ENCODE results near the gene ZNF385D.

ZNF385D gene

GRCh38 chr3:21462141-21462540 is 288.9 kb downstream of the ZNF385D start:
- ChIA-PET POLR2A (no interaction called here), CTCF (interaction anchor here (1.2 kb wide), 1 partner anchor 22 kb away, joined by 3 read pairs; no protein-coding TSS in a partner anchor)
- TF ChIP-seq ZNF384 (IDR thresholded peaks at IDR 0.05) (no peak), FOXK2 (IDR thresholded peaks at IDR 0.05) (no peak), PKNOX1 (IDR thresholded peaks at IDR 0.05) (no peak), L3MBTL2 (conservative IDR thresholded peaks at IDR 0.05) (no peak), NFRKB (IDR thresholded peaks at IDR 0.05) (no peak), FOXA1 (IDR thresholded peaks at IDR 0.05) (no peak), ELF4 (IDR thresholded peaks at IDR 0.05) (no peak), CTBP1 (IDR thresholded peaks at IDR 0.05; ENCODE audit: borderline replicate concordance) (no peak), HDGF (IDR thresholded peaks at IDR 0.05; ENCODE audit: borderline replicate concordance) (no peak), ARNT (IDR thresholded peaks at IDR 0.05) (no peak), SP1 (IDR thresholded peaks at IDR 0.05) (no peak), SUZ12 (IDR thresholded peaks at IDR 0.05) (no peak), LEF1 (IDR thresholded peaks at IDR 0.05; ENCODE audit: borderline replicate concordance) (no peak), TARDBP (IDR thresholded peaks at IDR 0.05) (no peak), FOXM1 (IDR thresholded peaks at IDR 0.05; ENCODE audit: borderline replicate concordance) (no peak), BHLHE40 (IDR thresholded peaks at IDR 0.05; ENCODE audit: borderline replicate concordance) (no peak)
- no peak for DNase-seq (ENCODE audit: extremely low spot score)

DNA sequence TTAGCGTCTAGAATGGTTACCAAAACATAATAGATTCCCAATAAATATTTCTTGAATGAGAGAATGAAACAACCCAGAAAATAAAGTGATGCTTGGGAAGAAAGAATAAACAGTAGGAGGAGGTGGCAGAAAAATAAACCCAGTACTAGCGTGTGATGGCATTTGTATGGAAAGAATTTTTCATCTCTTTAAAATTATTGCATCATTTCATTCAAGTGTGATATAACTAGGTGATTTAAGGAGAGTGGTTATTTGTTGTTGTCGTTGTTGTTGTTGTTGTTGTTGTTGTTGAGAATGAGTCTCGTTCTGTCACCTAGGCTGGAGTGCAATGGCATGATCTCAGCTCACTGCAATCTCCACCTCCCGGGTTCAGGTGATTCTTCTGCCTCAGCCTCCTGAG is 293.9 kb downstream of the ZNF385D start:
- CTCF ChIA-PET, result no interaction called here
- TF ChIP-seq CTBP1 (IDR thresholded peaks at IDR 0.05; ENCODE audit: borderline replicate concordance) (no peak), L3MBTL2 (conservative IDR thresholded peaks at IDR 0.05) (no peak), BHLHE40 (IDR thresholded peaks at IDR 0.05; ENCODE audit: borderline replicate concordance) (no peak), TARDBP (IDR thresholded peaks at IDR 0.05) (no peak), FOXA1 (IDR thresholded peaks at IDR 0.05) (no peak), NFRKB (IDR thresholded peaks at IDR 0.05) (no peak), ZNF384 (IDR thresholded peaks at IDR 0.05) (no peak), SUZ12 (IDR thresholded peaks at IDR 0.05) (no peak), ELF4 (IDR thresholded peaks at IDR 0.05) (no peak), SP1 (IDR thresholded peaks at IDR 0.05) (no peak), HDGF (IDR thresholded peaks at IDR 0.05; ENCODE audit: borderline replicate concordance) (no peak), FOXK2 (IDR thresholded peaks at IDR 0.05) (no peak), LEF1 (IDR thresholded peaks at IDR 0.05; ENCODE audit: borderline replicate concordance) (no peak), PKNOX1 (IDR thresholded peaks at IDR 0.05) (no peak), FOXM1 (IDR thresholded peaks at IDR 0.05; ENCODE audit: borderline replicate concordance) (no peak), ARNT (IDR thresholded peaks at IDR 0.05) (no peak)

DNA sequence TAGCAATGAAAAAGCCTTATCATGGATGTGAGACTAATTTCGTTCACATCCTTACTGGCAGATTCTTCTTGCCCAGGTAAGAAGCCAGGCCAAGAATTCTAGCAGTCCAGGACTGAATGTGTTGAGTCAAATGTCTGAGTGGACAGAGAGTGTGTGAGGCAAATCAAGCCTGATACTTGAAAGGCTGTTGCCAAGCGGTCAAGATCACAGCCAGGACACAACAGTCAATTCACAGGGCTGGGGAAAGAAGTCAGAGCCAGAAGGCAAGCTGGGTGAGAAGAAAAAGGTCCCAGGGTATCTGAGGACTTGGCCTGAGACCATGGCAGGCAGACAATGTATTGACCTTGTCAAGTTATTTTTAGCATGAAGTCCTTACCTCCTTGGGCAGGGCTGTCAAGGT is 301.3 kb downstream of the ZNF385D start:
- ChIA-PET CTCF (no interaction called here), POLR2A (no interaction called here)
- TF ChIP-seq BHLHE40 (IDR thresholded peaks at IDR 0.05; ENCODE audit: borderline replicate concordance) (no peak), ELF4 (IDR thresholded peaks at IDR 0.05) (no peak), CTBP1 (IDR thresholded peaks at IDR 0.05; ENCODE audit: borderline replicate concordance) (no peak), LEF1 (IDR thresholded peaks at IDR 0.05; ENCODE audit: borderline replicate concordance) (no peak), SUZ12 (IDR thresholded peaks at IDR 0.05) (no peak), ZNF384 (IDR thresholded peaks at IDR 0.05) (no peak), TARDBP (IDR thresholded peaks at IDR 0.05) (no peak), SP1 (IDR thresholded peaks at IDR 0.05) (no peak), HDGF (IDR thresholded peaks at IDR 0.05; ENCODE audit: borderline replicate concordance) (no peak), FOXK2 (IDR thresholded peaks at IDR 0.05) (no peak), PKNOX1 (IDR thresholded peaks at IDR 0.05) (no peak), ARNT (IDR thresholded peaks at IDR 0.05) (no peak), NFRKB (IDR thresholded peaks at IDR 0.05) (no peak), FOXA1 (IDR thresholded peaks at IDR 0.05) (no peak), L3MBTL2 (conservative IDR thresholded peaks at IDR 0.05) (no peak), FOXM1 (IDR thresholded peaks at IDR 0.05; ENCODE audit: borderline replicate concordance) (no peak)
- DNase-seq (ENCODE audit: extremely low spot score), result no peak

More for the DNA sequence above, 293.9 kb downstream of the ZNF385D start:
- DNase-seq (ENCODE audit: extremely low spot score), result no peak
- POLR2A ChIA-PET, result no interaction called here

DNA sequence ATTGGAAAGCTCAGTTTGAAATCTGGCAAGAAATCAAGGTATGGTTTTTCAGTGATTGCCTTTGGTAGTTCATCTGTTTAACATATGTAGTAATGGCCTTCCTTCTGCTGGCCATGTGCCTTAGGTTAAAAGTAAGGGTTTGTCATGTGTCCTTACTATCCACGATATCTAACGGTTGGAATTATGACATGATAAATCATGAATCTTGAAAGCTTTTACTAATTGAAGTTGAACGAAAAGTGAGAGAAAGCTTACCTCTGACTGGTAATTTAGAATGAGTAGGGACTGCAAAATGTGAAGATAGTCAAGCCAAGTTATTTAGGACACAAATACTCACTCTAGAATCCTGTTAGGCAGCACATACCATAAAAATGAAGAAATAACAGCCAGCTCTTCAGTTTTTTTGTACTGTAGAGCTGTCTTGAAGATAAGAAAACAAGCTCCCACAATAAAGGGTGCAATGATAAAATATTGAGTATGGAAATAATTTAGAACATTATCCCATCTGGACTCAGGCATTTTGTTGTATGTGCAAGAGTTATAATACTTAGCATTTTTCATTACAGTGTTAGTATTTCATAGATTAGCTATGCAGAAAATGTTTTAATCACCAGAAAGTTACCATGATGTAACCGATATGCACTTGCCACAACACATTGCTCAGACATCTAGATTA is 303.4 kb downstream of the ZNF385D start:
- TF ChIP-seq TARDBP (IDR thresholded peaks at IDR 0.05) (no peak), FOXM1 (IDR thresholded peaks at IDR 0.05; ENCODE audit: borderline replicate concordance) (no peak), SP1 (IDR thresholded peaks at IDR 0.05) (no peak)
- ChIA-PET CTCF (no interaction called here), POLR2A (no interaction called here)
- DNase-seq (ENCODE audit: extremely low spot score), result no peak

DNA sequence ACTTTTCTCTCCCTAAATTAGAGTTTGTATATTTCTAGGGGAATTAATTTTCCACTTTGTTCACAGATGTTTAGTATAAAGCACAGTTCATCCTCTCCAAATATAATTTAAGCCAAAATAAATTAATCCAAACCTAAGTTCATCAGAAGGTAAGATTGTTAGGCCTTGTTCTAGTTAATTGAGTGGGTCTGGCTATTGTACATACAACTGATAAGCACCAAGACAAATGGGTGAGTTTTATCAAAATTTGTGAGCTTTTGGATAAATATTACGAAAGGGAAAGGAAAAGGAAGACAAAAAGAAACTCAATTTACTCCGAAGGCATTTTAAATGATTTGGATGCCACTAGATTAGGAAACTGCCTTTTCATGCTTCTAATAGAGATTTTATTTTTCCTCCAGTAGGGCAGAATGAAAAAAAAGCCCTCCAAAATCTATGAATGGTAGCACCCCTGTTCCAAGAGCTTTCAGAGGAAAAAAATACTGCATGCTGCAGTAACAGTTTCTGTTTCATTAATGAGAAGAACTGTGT is 304.0 kb downstream of the ZNF385D start:
- ChIA-PET POLR2A (no interaction called here), CTCF (interaction anchor here (0.6 kb wide), 1 partner anchor 20 kb away, joined by 3 read pairs; no protein-coding TSS in a partner anchor)
- no peak for DNase-seq (ENCODE audit: extremely low spot score)
- TF ChIP-seq PKNOX1 (IDR thresholded peaks at IDR 0.05) (no peak), FOXK2 (IDR thresholded peaks at IDR 0.05) (no peak), CTBP1 (IDR thresholded peaks at IDR 0.05; ENCODE audit: borderline replicate concordance) (no peak), ELF4 (IDR thresholded peaks at IDR 0.05) (no peak), HDGF (IDR thresholded peaks at IDR 0.05; ENCODE audit: borderline replicate concordance) (no peak), SP1 (IDR thresholded peaks at IDR 0.05) (no peak), BHLHE40 (IDR thresholded peaks at IDR 0.05; ENCODE audit: borderline replicate concordance) (no peak), NFRKB (IDR thresholded peaks at IDR 0.05) (no peak), TARDBP (IDR thresholded peaks at IDR 0.05) (no peak), ZNF384 (IDR thresholded peaks at IDR 0.05) (no peak), L3MBTL2 (conservative IDR thresholded peaks at IDR 0.05) (no peak), ARNT (IDR thresholded peaks at IDR 0.05) (no peak), FOXA1 (IDR thresholded peaks at IDR 0.05) (no peak)
